Peyer's patch (tissue), 4 donors: ENCODE results near the gene ZNF775. TPM values are rescaled to one million over a fixed set of nuclear protein-coding genes. Genes with fewer than 3 reads are reported as not detected.

Source experiments
- DNase-seq, 3 donors: peaks; one replicate each; pipeline ENCODE4 v3.0.0-alpha.2; 2017 to 2019
- H3K27ac ChIP-seq, 4 donors: fragments of 200-600 bp; sonication (generic); one replicate each; pipeline ENCODE4 v1.5.1; 2016 to 2019
- H3K27me3 ChIP-seq, 2 donors: fragments of 200-600 bp; sonication (generic); one replicate each; pipeline ENCODE4 v1.5.1; 2019
- H3K36me3 ChIP-seq, 3 donors: fragments of 200-600 bp; sonication (generic); one replicate each; pipeline ENCODE4 v1.5.1; 2016 to 2019
- H3K4me1 ChIP-seq, 4 donors: fragments of 200-600 bp; sonication (generic); one replicate each; pipeline ENCODE4 v1.5.1; 2016 to 2019
- H3K4me3 ChIP-seq, 4 donors: fragments of 200-600 bp; sonication (generic); 1 replicate in 3 of 4; 2 replicates in 1 of 4; pipeline ENCODE4 v1.5.1; 2016 to 2019; ENCODE audit warnings: mild to moderate bottlenecking in 1 of 4
- H3K9me3 ChIP-seq, 4 donors: fragments of 200-600 bp; sonication (generic); one replicate each; pipeline ENCODE4 v1.5.1; 2016 to 2019; ENCODE audit warnings: mild to moderate bottlenecking in 1 of 4
- CTCF ChIP-seq, 6 experiments: fragments of 450-650 bp in 4 of 6; fragments of 200-600 bp in 2 of 6; sonication (generic) in 1 of 6; IDR thresholded peaks; one replicate each; pipeline ENCODE4 v1.5.1; 2017 to 2019; ENCODE audit warnings: antibody characterized with exemption in 6 of 6, mild to moderate bottlenecking in 3 of 6, moderate library complexity in 1 of 6
- POLR2A ChIP-seq, 2 donors: fragments of 450-650 bp; IDR thresholded peaks; one replicate each; pipeline ENCODE4 v1.5.1; 2017; ENCODE audit warnings: antibody characterized with exemption in 2 of 2, mild to moderate bottlenecking in 2 of 2, moderate library complexity in 2 of 2
- total RNA-seq, 4 donors: library from RNA; depleted of rRNA; stranded (reverse); fragments of >200 nt; gene quantifications; one replicate each; pipeline ENCODE4 v1.1.0, GENCODE V29; 2016

ZNF775 gene
- total RNA-seq, 4 donors from 2014 or later: 1.7 to 2.8 (median 2.5) TPM

GRCh38 chr7:150334108-150334507, 45.0 kb upstream of the ZNF775 start:
- H3K4me3 ChIP-seq: no peak overlapping the region
- H3K27ac ChIP-seq: peak overlapping the region in 2 of 4 donors; percentile 25 to 76
- no peak for DNase-seq
- H3K4me1 ChIP-seq: peaks cover 0 to 10% (median 0%) of the 10 kb centered on the region in 4 donors
- no peaks in the 10 kb centered on the region for H3K9me3 ChIP-seq
- peaks cover 0 to 26% (median 0%) of the 10 kb centered on the region in 3 donors for H3K36me3 ChIP-seq
- H3K27me3 ChIP-seq: no peaks in the 10 kb centered on the region
- TF ChIP-seq POLR2A (IDR thresholded peaks at IDR 0.05) (no peak), CTCF (IDR thresholded peaks at IDR 0.05) (no peak)

- Histone ChIP-seq H3K36me3 (peaks cover 0 to 14% (median 0%) of the 10 kb centered on the region in 3 donors), H3K27ac (peak overlapping the region in 3 of 4 donors; percentile 47 to 76 (median 60)), H3K4me3 (no peak overlapping the region), H3K4me1 (peaks cover 0 to 12% (median 2%) of the 10 kb centered on the region in 4 donors), H3K27me3 (no peaks in the 10 kb centered on the region), H3K9me3 (no peaks in the 10 kb centered on the region)
- no peak for DNase-seq
- no peak for TF ChIP-seq CTCF (IDR thresholded peaks at IDR 0.05)
- TF ChIP-seq POLR2A (IDR thresholded peaks at IDR 0.05): no peak
These were observed 43.9 kb upstream of the ZNF775 start for GRCh38 chr7:150335108-150335773.

- Histone ChIP-seq H3K27ac (peak overlapping the region in 3 of 4 donors; percentile 47 to 76 (median 60)), H3K36me3 (peaks cover 0 to 9% (median 0%) of the 10 kb centered on the region in 3 donors), H3K4me3 (no peak overlapping the region), H3K4me1 (peaks cover 0 to 17% (median 7%) of the 10 kb centered on the region in 4 donors), H3K27me3 (no peaks in the 10 kb centered on the region), H3K9me3 (no peaks in the 10 kb centered on the region)
- no peak for DNase-seq
- TF ChIP-seq POLR2A (IDR thresholded peaks at IDR 0.05) (no peak), CTCF (IDR thresholded peaks at IDR 0.05) (no peak)
These were observed 43.4 kb upstream of the ZNF775 start for GRCh38 chr7:150335774-150336112.

- DNase-seq: no peak
- peak overlapping the region in 1 of 4 donors; percentile 52 for H3K27ac ChIP-seq
- peaks cover 0 to 9% (median 0%) of the 10 kb centered on the region in 3 donors for H3K36me3 ChIP-seq
- no peak overlapping the region for H3K4me3 ChIP-seq
- TF ChIP-seq POLR2A (IDR thresholded peaks at IDR 0.05) (no peak), CTCF (IDR thresholded peaks at IDR 0.05) (no peak)
- H3K27me3 ChIP-seq: no peaks in the 10 kb centered on the region
- no peaks in the 10 kb centered on the region for H3K9me3 ChIP-seq
- H3K4me1 ChIP-seq: peaks cover 0 to 22% (median 8%) of the 10 kb centered on the region in 4 donors
These were observed 42.4 kb upstream of the ZNF775 start for GRCh38 chr7:150336746-150337145.

GRCh38 chr7:150337179-150337578, 42.0 kb upstream of the ZNF775 start:
- Histone ChIP-seq H3K36me3 (peaks cover 0 to 9% (median 0%) of the 10 kb centered on the region in 3 donors), H3K27me3 (no peaks in the 10 kb centered on the region), H3K9me3 (no peaks in the 10 kb centered on the region), H3K4me1 (peaks cover 0 to 22% (median 8%) of the 10 kb centered on the region in 4 donors), H3K4me3 (no peak overlapping the region), H3K27ac (peak overlapping the region in 1 of 4 donors; percentile 52)
- no peak for TF ChIP-seq CTCF (IDR thresholded peaks at IDR 0.05)
- no peak for TF ChIP-seq POLR2A (IDR thresholded peaks at IDR 0.05)
- no peak for DNase-seq
